Activated CD4-positive, alpha-beta T cell treated with anti-CD3 and anti-CD28 coated beads, Interleukin-2, amount 50 U/mL, for 24 hours (primary cell): ENCODE results near the gene NKTR.

Source experiments
- DNase-seq, 2 donors: peaks; one replicate each; pipeline ENCODE4 v3.0.0-alpha.2; 2020; ENCODE audit warnings: low read depth in 1 of 2, low spot score in 1 of 2

NKTR gene

DNA sequence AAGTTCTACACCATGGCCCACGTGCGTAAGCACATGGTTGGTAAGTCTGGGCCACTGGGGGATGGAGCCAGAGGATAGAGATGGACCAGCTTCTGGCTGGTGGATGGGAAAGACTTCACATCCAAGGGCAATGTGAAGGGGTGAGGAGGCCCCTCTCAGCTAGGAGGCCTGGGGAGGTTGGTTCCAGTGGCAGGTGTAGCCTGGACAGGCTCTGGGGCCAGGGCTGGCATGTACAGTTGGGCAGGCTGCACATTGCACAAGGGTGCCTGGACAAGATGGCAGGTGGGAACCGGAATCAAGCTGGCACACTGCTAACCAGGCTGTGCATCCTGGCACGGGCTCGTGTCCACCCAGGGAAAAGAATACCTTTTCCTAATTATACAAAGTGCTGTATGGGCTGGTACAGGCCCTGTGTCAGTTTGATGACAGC lies 61.1 kb downstream of the NKTR start:
- no peak for DNase-seq

DNA sequence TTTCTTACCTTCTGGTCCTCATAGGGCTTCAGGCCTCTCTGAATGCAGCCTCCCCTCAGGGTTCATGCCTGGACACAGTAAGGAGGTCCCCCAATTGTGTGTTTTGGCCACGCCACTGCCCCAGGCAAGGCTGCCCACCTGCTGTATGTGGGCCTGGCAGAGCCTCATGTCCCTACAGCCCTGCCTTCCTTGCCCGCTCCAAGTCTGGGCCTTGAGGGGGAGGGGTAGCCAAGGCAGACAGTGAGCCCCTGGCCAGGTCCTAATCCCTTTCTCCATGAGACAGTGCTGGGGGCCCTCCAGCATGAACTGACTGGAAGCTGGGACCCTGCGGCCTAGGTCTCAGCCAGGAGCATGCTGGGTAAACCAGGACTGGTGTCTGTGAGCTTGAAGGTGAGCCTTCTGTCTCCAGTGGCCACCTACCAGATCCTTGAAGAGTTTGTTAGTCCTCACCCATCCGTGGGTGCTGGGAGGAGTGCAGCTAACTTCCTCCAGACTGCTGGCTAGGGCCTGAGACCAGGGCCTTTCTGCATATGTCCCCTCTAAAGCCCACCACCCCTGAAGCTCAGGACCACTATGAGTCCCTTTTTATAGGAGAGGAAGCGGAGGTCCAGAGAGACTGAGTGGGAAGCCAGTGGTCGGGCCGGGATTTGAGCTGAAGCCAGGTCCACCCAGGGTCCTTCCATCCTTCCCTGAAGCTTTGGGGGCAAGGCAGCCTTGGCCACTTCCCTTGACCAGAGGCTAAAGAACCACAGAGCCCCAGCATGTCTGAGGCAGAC lies 61.7 kb downstream of the NKTR start:
- DNase-seq: no peak

DNA sequence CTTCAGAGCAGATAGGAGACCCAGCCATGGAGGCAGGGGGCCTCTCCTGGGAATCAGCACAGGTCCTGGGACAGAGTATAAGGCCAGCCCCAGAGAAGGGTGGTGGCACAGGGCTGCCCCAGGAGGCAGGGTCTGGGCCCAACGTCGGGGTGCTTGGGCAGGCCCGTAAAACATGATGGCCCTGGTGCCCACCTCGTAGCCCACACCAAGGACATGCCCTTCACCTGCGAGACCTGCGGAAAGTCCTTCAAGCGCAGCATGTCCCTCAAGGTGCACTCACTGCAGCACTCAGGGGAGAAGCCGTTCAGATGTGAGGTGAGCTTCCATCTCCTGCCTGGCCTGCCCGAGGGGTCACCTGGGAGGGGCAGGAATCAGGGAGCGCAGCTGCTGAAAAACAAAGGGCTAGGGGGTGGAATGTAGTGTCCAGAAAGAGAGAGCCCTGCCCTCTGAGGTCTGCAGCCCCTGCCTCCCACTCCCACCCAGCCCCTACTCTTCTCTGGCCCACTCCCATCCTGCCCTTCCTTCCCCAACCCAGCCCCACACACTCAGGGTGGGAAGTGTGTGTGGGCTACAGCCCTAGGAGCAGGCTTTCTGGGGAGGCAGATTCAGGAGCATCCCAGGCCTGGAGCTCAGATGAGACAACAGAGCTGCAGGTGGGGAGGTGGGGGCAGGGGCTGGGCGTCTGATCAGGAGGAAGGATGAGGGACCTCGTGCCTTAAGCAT lies 62.5 kb downstream of the NKTR start:
- no peak for DNase-seq

DNA sequence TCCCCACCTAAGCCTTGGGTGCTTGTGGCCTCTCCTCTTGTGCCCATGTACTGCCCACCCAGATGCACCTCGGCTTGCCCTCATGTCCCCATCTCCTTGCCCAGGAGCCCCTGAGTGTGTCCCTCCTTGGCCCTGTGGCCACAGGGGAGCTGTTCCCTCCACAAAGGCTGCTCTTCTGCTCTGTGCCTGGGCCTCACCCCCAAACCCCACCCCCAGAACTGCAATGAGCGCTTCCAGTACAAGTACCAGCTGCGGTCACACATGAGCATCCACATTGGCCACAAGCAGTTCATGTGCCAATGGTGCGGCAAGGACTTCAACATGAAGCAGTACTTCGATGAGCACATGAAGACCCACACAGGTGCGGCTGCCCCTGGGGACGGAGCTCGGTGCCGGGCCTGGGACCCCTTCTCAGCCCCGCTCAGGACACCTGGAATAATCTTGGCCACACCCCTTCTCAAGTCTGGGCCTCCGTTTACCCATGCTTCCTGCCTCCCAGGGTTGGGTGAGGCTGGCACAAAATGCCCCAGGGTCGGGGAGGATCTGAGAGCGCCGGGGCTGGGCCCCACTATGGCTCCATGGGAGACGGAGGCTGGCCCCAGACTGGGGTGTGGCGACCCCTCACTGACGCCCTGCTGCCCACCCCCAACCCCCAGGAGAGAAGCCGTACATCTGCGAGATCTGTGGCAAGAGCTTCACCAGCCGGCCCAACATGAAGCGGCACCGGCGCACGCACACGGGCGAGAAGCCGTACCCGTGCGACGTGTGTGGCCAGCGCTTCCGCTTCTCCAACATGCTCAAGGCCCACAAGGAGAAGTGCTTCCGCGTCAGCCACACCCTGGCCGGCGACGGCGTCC lies 63.3 kb downstream of the NKTR start:
- DNase-seq: no peak

DNA sequence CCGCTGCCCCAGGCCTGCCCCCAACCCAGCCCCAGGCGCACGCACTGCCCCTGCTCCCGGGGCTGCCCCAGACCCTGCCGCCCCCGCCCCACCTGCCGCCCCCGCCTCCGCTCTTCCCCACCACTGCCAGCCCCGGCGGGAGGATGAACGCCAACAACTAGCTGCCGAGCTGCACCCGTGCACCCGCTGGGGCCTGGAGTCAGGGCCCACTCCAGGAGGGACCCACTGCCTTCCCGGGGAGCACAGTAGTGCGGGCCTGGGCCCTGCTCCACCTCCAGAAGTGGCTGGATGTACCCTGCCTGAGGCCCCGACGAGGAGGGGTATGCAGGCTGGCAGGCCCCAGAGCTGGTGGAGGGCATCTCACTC lies 63.9 kb downstream of the NKTR start:
- DNase-seq: no peak

DNA sequence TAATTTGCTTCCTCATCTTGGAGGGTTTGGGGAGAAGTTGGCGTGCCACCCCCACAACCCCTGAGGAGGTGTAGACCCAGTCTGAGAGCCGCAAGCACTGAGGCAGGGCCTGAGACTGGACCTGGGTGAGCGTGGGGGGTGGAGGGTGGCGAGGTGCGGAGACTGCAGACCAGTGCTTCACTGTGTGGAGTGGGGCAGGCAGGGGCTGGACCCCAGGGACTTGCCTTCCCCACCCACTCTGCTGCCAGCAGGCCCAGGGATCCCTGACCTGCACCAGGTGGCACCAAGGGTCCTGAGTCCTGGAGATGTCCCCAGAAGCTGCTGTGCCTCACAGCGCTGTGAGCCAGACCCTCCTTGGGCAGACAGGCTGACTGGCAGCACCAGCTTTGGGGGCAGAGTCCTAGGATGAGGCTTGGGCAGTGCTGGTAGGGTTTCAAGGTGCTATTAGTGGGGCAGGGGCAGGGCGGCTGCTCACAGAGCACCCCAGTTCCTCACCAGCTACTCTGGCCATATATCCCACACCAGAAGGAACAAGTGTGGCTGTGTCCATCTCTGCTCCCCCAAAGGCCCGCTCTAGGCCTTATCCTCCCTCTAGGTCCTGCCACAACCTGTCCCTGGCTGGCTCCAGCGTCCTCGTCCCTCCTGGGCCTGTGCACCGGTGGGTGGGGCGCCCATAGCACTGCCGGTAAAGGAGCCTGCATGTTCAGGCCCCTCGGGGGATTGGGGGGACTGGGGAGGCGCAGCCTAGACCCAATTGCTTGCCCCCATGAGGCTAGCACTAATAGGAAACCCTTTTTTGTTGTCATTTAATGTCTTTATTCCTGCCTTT lies 64.8 kb downstream of the NKTR start:
- no peak for DNase-seq

DNA sequence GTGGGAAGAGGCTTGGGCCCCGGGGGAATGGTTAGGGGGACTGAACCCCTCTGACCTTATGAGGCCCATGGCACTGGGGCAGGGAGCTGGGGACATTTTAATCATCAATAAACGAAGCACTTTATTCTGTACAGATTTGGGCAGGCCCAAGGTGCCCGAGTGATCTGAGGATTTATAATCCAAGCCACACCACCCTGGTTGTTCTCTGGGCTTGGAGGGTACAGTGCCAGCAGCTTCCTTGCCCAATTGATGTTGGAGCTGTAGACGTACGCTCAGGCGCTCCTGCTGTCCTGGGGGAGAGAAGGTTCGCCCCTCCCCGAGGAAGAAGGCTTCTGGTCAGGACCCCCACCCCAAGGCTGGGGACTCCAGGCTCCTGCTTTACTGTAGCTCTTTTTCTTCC lies 65.5 kb downstream of the NKTR start:
- DNase-seq: no peak

DNA sequence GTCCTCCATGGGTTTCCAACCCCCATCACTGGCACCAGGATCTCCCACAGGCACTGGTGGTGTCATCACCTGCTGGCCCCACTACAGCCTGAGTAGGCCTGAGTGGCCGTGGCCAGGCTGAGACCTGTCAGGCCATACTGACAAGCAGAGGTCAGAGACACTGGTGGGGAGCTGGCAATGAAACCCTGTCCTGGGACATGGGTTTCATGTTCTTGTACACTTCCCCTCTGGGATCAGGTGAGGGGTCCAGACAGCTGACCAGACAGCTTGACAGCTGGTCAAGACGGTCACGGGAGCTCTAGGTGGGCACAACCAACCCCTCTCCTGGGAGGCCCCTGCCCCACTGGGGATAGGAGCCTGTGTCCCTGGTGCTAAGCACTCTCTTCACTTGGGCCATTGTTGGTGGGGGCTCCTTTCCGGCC lies 66.1 kb downstream of the NKTR start:
- DNase-seq: no peak

DNA sequence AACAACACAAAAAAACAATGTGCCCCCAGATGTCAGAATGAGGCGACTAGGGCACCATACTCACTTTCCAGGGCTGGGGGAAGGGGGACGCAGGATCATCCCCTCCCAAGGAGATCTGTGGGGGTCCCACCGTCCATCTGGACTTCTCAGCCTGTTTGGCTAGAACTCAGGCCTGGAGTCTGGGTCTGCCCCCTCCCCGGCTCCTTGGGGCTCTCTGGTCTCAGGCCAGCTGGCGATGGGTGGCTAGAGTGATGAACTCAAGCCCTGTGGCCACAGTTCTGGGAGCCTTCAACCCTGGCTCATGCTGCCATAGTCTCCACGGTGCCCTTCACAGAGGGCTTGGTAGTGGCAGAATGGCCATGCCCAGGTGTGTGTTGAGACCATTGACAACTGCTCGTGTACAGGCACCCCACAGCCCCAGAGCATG lies 66.6 kb downstream of the NKTR start:
- DNase-seq: no peak

DNA sequence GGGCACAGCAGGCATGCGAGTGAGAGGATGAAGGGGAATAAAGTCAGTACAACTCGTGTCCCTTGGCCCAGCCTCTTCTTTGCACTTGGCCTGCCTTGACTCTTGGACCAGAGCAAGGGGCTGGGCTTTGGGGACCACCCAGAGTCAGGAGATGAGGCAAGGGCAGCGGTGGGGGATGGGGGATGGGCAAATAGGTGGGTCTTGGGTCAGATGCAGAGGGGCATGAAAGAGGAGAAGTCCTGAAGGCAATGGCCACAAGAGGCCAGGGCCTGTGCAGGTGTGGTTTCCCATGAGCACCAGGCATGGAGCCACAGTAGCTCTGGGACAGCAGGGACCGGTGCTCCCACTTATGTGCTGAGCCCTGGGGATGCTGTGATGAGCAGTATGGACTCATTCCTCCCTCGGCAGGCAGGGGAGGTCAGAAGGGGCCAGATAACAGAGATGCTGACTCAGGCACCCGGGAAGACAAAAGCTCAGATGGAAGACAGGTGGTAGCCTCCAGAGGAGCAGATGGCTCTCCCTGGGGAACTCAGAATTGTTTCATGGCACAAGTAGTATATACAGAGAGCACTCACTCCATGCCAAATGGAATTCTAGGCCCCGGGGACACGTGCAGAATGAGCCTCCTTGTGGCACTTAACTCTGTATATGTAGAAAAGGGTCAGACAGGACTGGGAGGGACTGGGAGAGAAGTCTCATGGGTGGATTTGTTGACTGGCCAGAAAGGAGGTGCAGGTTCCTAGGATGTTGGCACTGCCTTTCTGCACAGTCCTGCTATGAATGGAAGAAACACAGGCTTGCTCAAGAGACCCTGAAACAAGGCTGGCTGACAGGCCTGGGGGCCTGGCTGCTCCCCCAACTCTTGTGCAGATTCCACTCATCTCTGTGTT lies 67.3 kb downstream of the NKTR start:
- no peak for DNase-seq

DNA sequence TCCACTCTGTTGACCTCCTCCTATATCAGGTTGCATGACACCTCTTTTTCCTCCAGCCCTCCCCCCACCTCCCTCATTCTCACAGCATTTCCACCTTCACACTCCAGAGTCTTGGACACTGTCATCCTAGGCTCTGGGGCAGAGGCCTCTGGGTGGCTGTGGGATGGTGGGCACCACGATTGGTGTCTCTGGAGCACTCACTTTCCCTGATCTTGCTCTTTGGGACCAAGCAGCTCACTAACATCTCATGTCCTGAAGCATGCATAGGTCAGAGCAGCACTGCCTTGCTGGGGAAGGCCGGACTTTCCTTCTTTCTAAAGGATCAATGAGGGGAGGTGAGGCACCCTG lies 67.9 kb downstream of the NKTR start:
- no peak for DNase-seq

DNA sequence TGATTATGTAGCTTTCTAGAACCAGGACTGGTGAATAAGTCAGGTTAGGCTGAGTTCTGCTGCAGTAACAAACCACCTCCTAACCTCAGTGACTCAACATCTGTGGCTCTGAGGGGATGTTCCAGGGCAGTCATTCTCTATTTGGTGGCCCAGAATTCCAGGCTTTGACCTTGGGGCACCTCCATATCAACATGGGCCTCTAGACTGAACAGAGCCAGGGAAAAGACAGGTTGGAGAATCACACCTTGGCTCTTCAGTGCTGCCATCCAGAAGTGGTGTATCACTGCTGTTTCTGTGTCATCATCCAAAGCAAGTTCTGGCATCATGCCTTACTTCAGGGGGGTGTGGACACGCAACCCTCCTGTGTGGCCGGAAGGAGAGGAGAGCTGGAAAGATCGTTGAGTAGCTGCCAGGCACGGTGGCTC lies 68.3 kb downstream of the NKTR start:
- DNase-seq: no peak

DNA sequence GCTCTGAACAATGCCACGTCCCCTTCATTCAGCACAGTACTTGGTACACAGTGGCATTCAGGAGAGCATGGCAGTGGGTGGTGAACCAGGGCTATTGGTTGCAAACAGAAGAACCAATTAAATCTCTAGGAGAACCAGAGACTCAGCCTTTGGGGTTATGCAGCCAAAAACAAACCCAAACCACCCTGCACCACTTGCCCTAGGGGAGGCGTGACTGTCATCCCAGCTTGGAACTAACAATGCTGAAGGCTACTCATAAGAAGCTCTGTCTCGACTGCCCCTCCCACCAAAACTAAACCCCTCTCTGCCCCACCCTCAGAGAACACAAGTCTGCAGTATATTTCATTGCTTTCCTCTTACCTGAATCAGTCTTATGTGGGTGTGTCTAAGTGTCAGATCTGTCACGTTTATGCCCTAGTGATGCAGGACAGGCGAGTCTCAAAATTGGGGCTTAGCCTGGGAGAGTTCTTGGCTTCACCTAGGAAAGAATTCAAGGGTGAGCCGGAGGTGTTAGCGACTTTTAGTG lies 69.6 kb downstream of the NKTR start:
- no peak for DNase-seq

DNA sequence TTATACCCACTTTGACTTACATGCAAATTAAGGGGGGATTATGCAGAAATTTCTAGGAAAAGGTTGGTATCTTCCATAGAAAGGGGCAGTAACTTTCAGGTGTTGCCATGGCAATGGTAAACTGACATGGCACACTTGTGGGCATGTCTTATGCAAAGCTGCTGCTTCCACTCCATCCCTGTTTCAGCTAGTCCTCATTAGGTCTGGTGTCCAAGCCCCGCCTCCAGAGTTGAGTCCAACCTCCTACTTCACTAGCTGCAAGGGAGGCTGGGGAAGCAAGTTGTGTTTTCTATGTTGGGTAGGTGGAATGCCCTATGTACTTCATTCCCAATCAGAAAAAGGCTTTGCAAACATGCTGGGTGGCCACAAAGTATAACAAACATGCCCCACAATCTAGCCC lies 70.2 kb downstream of the NKTR start:
- no peak for DNase-seq

DNA sequence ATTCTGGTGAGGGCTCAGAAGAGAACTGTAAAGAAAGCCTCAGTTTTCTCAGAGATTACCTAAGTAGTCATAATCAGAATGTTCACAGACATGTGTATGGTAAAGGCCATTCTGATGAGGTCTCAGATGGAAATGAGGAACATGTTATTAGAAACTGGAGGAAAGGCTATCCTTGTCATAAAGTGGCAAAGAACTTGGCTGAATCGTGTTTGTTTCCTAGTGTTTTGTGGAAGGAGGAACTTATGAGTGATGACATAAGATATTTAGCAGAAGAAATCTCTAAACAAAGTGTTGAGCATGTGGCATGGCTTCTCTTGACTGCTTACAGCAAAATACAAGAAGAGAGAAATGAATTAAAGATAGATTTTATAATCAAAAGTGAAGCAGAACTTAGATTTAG lies 72.0 kb downstream of the NKTR start:
- no peak for DNase-seq

DNA sequence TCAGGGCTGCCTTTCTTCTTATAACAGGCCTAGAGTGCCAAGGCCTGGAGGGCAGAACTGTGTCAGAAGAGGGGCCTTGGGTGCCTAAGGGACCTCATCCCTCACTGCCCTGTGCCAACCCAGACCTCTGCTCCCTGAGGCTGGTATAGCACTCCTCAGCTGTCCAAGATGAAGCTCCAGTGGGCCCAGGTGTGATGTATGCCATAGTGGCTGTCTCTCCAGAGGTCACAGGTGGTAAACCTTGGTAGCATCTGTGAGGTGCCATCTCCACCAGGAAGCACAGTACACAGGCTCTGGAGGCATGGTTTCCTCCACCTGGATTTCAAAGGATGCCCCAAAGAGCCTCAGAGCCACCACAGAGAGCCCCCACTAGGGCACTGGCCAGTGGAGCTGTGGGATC lies 72.6 kb downstream of the NKTR start:
- no peak for DNase-seq

DNA sequence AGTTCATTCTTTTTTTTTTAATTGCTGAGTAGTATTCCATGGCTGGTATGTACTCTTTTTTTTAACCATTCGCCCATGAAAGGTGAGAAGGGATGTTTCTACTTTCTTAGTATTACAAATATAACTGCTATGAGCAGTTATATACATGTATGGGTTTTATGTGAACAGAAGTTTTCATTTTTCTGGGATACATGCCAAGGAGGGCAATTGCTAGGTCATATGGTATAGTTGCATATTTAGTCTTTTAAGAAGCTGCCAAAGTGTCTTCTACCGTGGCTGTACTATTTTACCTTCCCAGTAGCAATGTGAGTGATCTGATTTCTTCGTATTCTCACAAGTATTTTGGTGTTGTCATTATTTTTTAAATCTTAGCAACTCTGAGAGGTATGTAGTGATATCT lies 73.7 kb downstream of the NKTR start:
- DNase-seq: no peak

DNA sequence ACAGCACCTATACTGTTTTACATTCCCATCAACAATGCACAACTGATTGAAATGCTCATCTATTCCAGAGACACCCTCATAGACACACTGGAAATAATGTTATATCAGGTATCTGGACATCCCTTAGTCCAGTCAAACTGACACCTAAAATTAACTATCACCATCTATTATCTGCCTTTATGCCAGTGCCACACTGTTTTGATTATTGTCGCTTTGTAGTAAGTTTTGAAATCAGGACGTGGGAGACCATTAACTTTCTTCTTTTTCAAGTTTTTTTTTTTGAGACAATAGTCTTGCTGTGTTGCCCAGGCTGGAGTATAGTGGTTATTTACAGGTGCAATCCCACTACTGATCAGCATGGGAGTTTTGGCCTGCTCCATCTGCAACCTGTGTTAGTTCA lies 75.4 kb downstream of the NKTR start:
- no peak for DNase-seq

DNA sequence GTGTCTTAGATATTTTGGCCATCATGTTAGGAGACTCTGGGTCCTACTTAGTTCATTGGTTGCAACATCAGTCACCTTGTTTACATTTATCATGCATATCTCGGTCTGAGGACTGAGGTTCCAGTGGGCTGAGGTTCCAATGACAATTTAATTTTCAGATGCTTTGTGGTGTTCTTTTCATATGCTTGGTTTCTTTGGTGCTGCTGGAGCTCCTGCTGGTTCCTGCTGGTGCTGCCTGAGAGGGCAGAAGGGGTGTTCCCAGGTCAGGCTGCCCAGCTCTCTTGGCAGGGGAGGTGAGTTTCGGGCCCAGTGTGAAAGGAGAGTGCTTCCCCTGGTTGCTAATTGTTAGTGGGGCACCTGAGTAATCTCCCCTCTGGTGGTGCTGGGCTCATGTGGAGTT lies 78.0 kb downstream of the NKTR start:
- no peak for DNase-seq

DNA sequence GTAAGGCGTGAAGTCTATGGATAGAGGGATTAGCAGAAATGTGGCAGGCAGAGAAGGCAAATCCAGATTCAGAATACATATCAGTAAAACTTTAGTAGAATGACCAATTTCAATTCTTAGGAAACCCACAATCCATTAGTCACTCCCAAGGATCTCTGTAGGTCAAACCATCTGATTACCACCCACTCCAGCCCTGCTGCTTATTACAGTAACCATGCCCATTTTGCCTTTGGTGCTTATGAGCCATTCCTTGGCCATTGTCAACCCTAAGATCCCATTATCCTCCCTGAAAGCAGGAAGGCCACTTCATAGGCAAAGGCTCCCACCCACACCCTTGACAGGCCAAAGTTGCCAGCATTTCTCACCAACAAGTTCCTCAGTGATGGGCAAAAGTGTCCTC lies 79.8 kb downstream of the NKTR start:
- no peak for DNase-seq
